Right atrium auricular region (tissue), 2 donors: Measurements from ENCODE around the gene IRF3. TPM values are rescaled to one million over a fixed set of nuclear protein-coding genes. Genes with fewer than 3 reads are reported as not detected.

Experiments used
- DNase-seq: peaks from one replicate; pipeline ENCODE4 v3.0.0-alpha.2; 2019; ENCODE audit warnings: low spot score
- H3K27ac ChIP-seq, 2 donors: fragments of 200-600 bp; sonication (generic); 1 replicate in 1 of 2; 2 replicates in 1 of 2; pipeline ENCODE4 v1.5.1; 2016 to 2019
- H3K27me3 ChIP-seq, 2 donors: fragments of 200-600 bp; sonication (generic); one replicate each; pipeline versions ENCODE4 v1.5.1 to v1.6.0; 2017 to 2019
- H3K36me3 ChIP-seq: fragments of 200-600 bp; sonication (generic); one replicate; pipeline ENCODE4 v1.5.1; 2016
- H3K4me1 ChIP-seq, 2 donors: fragments of 200-600 bp; sonication (generic); one replicate each; pipeline versions ENCODE4 v1.5.1 to v1.6.0; 2017 to 2019
- H3K4me3 ChIP-seq, 2 donors: fragments of 200-600 bp; sonication (generic); 1 replicate in 1 of 2; 2 replicates in 1 of 2; pipeline ENCODE4 v1.5.1; 2017 to 2019; ENCODE audit warnings: mild to moderate bottlenecking in 1 of 2, moderate library complexity in 1 of 2
- H3K9me3 ChIP-seq, 2 donors: fragments of 200-600 bp; sonication (generic); one replicate each; pipeline ENCODE4 v1.5.1; 2019
- CTCF ChIP-seq, 2 donors: fragments of 200-600 bp; sonication (generic); IDR thresholded peaks; one replicate each; pipeline ENCODE4 v1.5.1; 2019; ENCODE audit warnings: antibody characterized with exemption in 2 of 2
- total RNA-seq, 2 donors: library from RNA; depleted of rRNA; stranded (reverse); fragments of >200 nt; gene quantifications; one replicate each; pipeline ENCODE4 v1.1.0, GENCODE V29; 2016

Gene IRF3
- total RNA-seq, 2 donors from 2014 or later: 33.2 to 34.0 TPM

GRCh38 chr19:49656456-49657109, 9.1 kb downstream of the IRF3 start:
- no peak overlapping the region for H3K4me3 ChIP-seq
- H3K9me3 ChIP-seq: no peaks in the 10 kb centered on the region
- H3K36me3 ChIP-seq: peaks cover 93% of the 10 kb centered on the region
- H3K27me3 ChIP-seq: no peaks in the 10 kb centered on the region
- no peaks in the 10 kb centered on the region for H3K4me1 ChIP-seq
- TF ChIP-seq CTCF (IDR thresholded peaks at IDR 0.05): no peak
- H3K27ac ChIP-seq: no peak overlapping the region
- no peak for DNase-seq

- no peak overlapping the region for H3K4me3 ChIP-seq
- H3K4me1 ChIP-seq: no peaks in the 10 kb centered on the region
- peaks cover 92% of the 10 kb centered on the region for H3K36me3 ChIP-seq
- DNase-seq: no peak
- H3K9me3 ChIP-seq: no peaks in the 10 kb centered on the region
- H3K27ac ChIP-seq: no peak overlapping the region
- H3K27me3 ChIP-seq: no peaks in the 10 kb centered on the region
- TF ChIP-seq CTCF (IDR thresholded peaks at IDR 0.05): no peak
These were observed 9.8 kb downstream of the IRF3 start for GRCh38 chr19:49655570-49656455.

- H3K36me3 ChIP-seq: peaks cover 91% of the 10 kb centered on the region
- H3K9me3 ChIP-seq: no peaks in the 10 kb centered on the region
- no peak for DNase-seq
- no peaks in the 10 kb centered on the region for H3K4me1 ChIP-seq
- TF ChIP-seq CTCF (IDR thresholded peaks at IDR 0.05): no peak
- no peak overlapping the region for H3K4me3 ChIP-seq
- H3K27ac ChIP-seq: no peak overlapping the region
- H3K27me3 ChIP-seq: no peaks in the 10 kb centered on the region
These were observed 11.1 kb downstream of the IRF3 start for GRCh38 chr19:49654581-49654980.

GRCh38 chr19:49653466-49653806, 12.2 kb downstream of the IRF3 start:
- Histone ChIP-seq H3K27me3 (no peaks in the 10 kb centered on the region), H3K27ac (no peak overlapping the region), H3K36me3 (peaks cover 88% of the 10 kb centered on the region), H3K4me3 (no peak overlapping the region), H3K9me3 (no peaks in the 10 kb centered on the region), H3K4me1 (no peaks in the 10 kb centered on the region)
- no peak for DNase-seq
- no peak for TF ChIP-seq CTCF (IDR thresholded peaks at IDR 0.05)

- Histone ChIP-seq H3K36me3 (peaks cover 82% of the 10 kb centered on the region), H3K4me3 (no peak overlapping the region), H3K27ac (no peak overlapping the region), H3K27me3 (no peaks in the 10 kb centered on the region), H3K4me1 (no peaks in the 10 kb centered on the region), H3K9me3 (no peaks in the 10 kb centered on the region)
- no peak for TF ChIP-seq CTCF (IDR thresholded peaks at IDR 0.05)
- no peak for DNase-seq
These were observed 12.8 kb downstream of the IRF3 start for GRCh38 chr19:49652551-49653465.
